HepG2 (cell line): ENCODE results near the gene MAD2L2. TPM values are rescaled to one million over a fixed set of nuclear protein-coding genes. Genes with fewer than 3 reads are reported as not detected.
"Not testable (repeated sequence)": the region's sequence is repeated elsewhere in the genome, so short reads cannot be mapped to it uniquely, and the experiment has no call there.

Experiments used
- ATAC-seq: fragments of 200-7000 bp; cut with Tn5 transposase; 3 replicates; pipeline ENCODE4 v1.9.1; 2020; ENCODE audit warnings: mild to moderate bottlenecking, moderate library complexity
- BruUV-seq: library from RNA; stranded (reverse); fragments of 400-500 nt; replicated peaks from 2 replicates; lab custom pipeline; 2021; lab: Mats Ljungman, UMichigan
- CTCF ChIA-PET: fragments of 300-600 bp; formaldehyde crosslinking; extraction: SDS; loops from one replicate; lab custom pipeline; 2021; ENCODE audit warnings: low total read pairs, inconsistent platforms, low intra/inter-chr PET ratio; lab: Yijun Ruan, JAX
- POLR2A ChIA-PET: fragments of 350-600 bp; sonication (Branson Sonifier 250); formaldehyde crosslinking; loops from one replicate; lab custom pipeline; 2020; ENCODE audit warnings: antibody characterized with exemption, inconsistent platforms; lab: Yijun Ruan, JAX
- DNase-seq: peaks from one replicate; pipeline ENCODE4 v3.0.0-alpha.2; 2015; ENCODE audit warnings: low spot score
- FAIRE-seq: peaks from 3 replicates; lab custom pipeline; 2011; peaks lifted over from hg19 to GRCh38; lab: Jason Lieb, UNC
- H2AFZ ChIP-seq: one replicate; pipeline ENCODE4 v1.6.1; 2011; ENCODE audit warnings: low read length, inconsistent platforms
- H3K27ac ChIP-seq: fragments of 300-600 bp; 3 replicates; pipeline ENCODE4 v1.8.0; 2011; ENCODE audit warnings: mixed run types, mild to moderate bottlenecking, mixed read lengths, low read length, inconsistent platforms; ENCODE audit not compliant: insufficient read depth; ENCODE audit errors: extremely low read length
- H3K27me3 ChIP-seq, 2 experiments: fragments of 200-600 bp in 1 of 2; 2 replicates in 1 of 2; 3 replicates in 1 of 2; pipeline versions ENCODE4 v1.6.0 to v1.8.0; 2011; ENCODE audit warnings: low read length in 2 of 2, mild to moderate bottlenecking in 2 of 2, moderate library complexity in 2 of 2, inconsistent platforms in 1 of 2; ENCODE audit not compliant: insufficient read depth in 2 of 2, control insufficient read depth in 1 of 2
- H3K36me3 ChIP-seq, 2 experiments: fragments of 200-600 bp in 1 of 2; replicated peaks in 1 of 2; 2 replicates in 1 of 2; 3 replicates in 1 of 2; pipeline versions ENCODE4 v1.5.1 to v1.8.0; 2011; ENCODE audit warnings: low read length in 2 of 2, inconsistent platforms in 1 of 2; ENCODE audit not compliant: insufficient read depth in 2 of 2, control insufficient read depth in 1 of 2
- H3K4me1 ChIP-seq: 2 replicates; pipeline ENCODE4 v1.5.1; 2012; ENCODE audit warnings: low read length, inconsistent platforms; ENCODE audit not compliant: insufficient read depth
- H3K4me2 ChIP-seq: 2 replicates; pipeline ENCODE4 v1.6.0; 2011; ENCODE audit warnings: low read depth, low read length, inconsistent platforms
- H3K4me3 ChIP-seq, 3 experiments: fragments of 200-600 bp in 1 of 3; sonication (generic), shearing (Covaris generic) in 1 of 3; replicated peaks in 1 of 3; 2 replicates each; pipeline ENCODE4 v1.5.1; 2011 to 2016; ENCODE audit warnings: low read length in 3 of 3, inconsistent platforms in 2 of 3, low read depth in 2 of 3, mild to moderate bottlenecking in 2 of 3, control low read depth in 1 of 3, mixed read lengths in 1 of 3; ENCODE audit not compliant: insufficient read depth in 1 of 3
- H3K79me2 ChIP-seq: one replicate; pipeline ENCODE4 v1.6.1; 2011; ENCODE audit warnings: low read length, inconsistent platforms; ENCODE audit not compliant: insufficient read depth
- H3K9ac ChIP-seq: 2 replicates; pipeline ENCODE4 v1.6.0; 2011; ENCODE audit warnings: mild to moderate bottlenecking, low read depth, low read length, inconsistent platforms; ENCODE audit not compliant: insufficient read depth
- H3K9me3 ChIP-seq: 2 replicates; pipeline ENCODE4 v1.5.1; 2012; ENCODE audit warnings: mild to moderate bottlenecking, low read length
- H4K20me1 ChIP-seq: 2 replicates; pipeline ENCODE4 v1.6.0; 2011; ENCODE audit warnings: inconsistent platforms, mild to moderate bottlenecking, low read length, moderate library complexity; ENCODE audit not compliant: insufficient read depth
- KDM1A ChIP-seq: IDR thresholded peaks from 2 replicates; pipeline ENCODE4 v1.6.1; 2016; ENCODE audit warnings: missing compliant biosample characterization
- MYNN ChIP-seq: sonication (generic); formaldehyde crosslinking; IDR thresholded peaks from 2 replicates; pipeline ENCODE4 v1.4.0; 2020; ENCODE audit warnings: mild to moderate bottlenecking, low read depth, missing genetic modification reagents
- POLR2A ChIP-seq, 2 experiments: IDR thresholded peaks; 2 replicates each; pipeline ENCODE4 v1.6.1; 2011; ENCODE audit warnings: low read depth in 2 of 2, low read length in 2 of 2, mild to moderate bottlenecking in 1 of 2, moderate library complexity in 1 of 2; ENCODE audit not compliant: insufficient read depth in 1 of 2
- POLR2G ChIP-seq: fragments of 200-400 bp; formaldehyde crosslinking; IDR thresholded peaks from 2 replicates; pipeline ENCODE4 v1.6.1; 2018; ENCODE audit warnings: mild to moderate bottlenecking, low read depth, low read length, moderate library complexity
- RAD21 ChIP-seq: fragments of 450-650 bp; formaldehyde crosslinking; IDR thresholded peaks from 2 replicates; pipeline ENCODE4 v1.5.0; 2020; ENCODE audit warnings: mild to moderate bottlenecking
- SMC3 ChIP-seq: IDR thresholded peaks from 2 replicates; pipeline ENCODE4 v1.6.1; 2011; ENCODE audit warnings: low read length, improper control_type of control experiment
- STAG1 ChIP-seq: sonication (generic); formaldehyde crosslinking; IDR thresholded peaks from 2 replicates; pipeline ENCODE4 v1.4.0; 2020; ENCODE audit warnings: missing genetic modification reagents
- TSC22D2 ChIP-seq: sonication (generic); formaldehyde crosslinking; IDR thresholded peaks from 2 replicates; pipeline ENCODE4 v1.5.1; 2020; ENCODE audit warnings: missing genetic modification reagents, mild to moderate bottlenecking, borderline replicate concordance
- ZFY ChIP-seq: sonication (generic); formaldehyde crosslinking; IDR thresholded peaks from 2 replicates; pipeline ENCODE4 v1.4.0; 2020; ENCODE audit warnings: missing genetic modification reagents
- ZKSCAN1 ChIP-seq: fragments of 150-350 bp; IDR thresholded peaks from 2 replicates; pipeline ENCODE4 v1.6.1; 2014; ENCODE audit warnings: low read length
- ZNF629 ChIP-seq: sonication (generic); formaldehyde crosslinking; conservative IDR thresholded peaks from 2 replicates; pipeline ENCODE4 v1.5.0; 2020; ENCODE audit warnings: missing genetic modification reagents
- ZNF746 ChIP-seq: sonication (generic); formaldehyde crosslinking; IDR thresholded peaks from 2 replicates; pipeline ENCODE4 v1.8.0; 2022; ENCODE audit warnings: mild to moderate bottlenecking, missing genetic modification reagents
- WGBS: methylation state at CpG from one replicate; pipeline ENCODE4 v1.1.6; 2017; ENCODE audit warnings: low lambda C conversion rate; 5-methylcytosine and 5-hydroxymethylcytosine counted together
- in situ Hi-C: cut with HindIII; loops from 2 replicates; pipeline ENCODE4 v1.10.0; 2017; ENCODE audit warnings: low pct_unique_long_range_greater_than_20kb; ENCODE audit not compliant: extremely low pct_ligation_motif_present
- intact Hi-C: fragments of 100-400 bp; cut with micrococcal nuclease; formaldehyde crosslinking; loops from one replicate; pipeline ENCODE4 v1.10.0; 2022; ENCODE audit not compliant: unreplicated experiment
- polyA plus RNA-seq, 8 experiments: library from polyadenylated mRNA; depleted of rRNA in 3 of 8; stranded (reverse) in 7 of 8; unstranded in 1 of 8; fragments of >200 nt; fragmentation: Illumina TruSeq in 4 of 8; extraction: Trizol in 4 of 8; gene quantifications; 2 replicates each; pipeline versions ENCODE4 v1.2.1 to v1.2.3, GENCODE V29; 2011 to 2016; ENCODE audit warnings: low read depth in 4 of 8, missing spikeins in 1 of 8, mixed read lengths in 1 of 8; ENCODE audit not compliant: insufficient read depth in 1 of 8
- total RNA-seq, 5 experiments: library from RNA; depleted of rRNA; stranded (reverse); fragments of >200 nt; fragmentation: Illumina TruSeq; extraction: Trizol; gene quantifications; 2 replicates each; pipeline ENCODE4 v1.2.3, GENCODE V29; 2016; ENCODE audit warnings: low read depth in 1 of 5
- TF ChIP-seq, protein P1 (sequence below): sonication (generic); formaldehyde crosslinking; IDR thresholded peaks from 2 replicates; pipeline ENCODE4 v1.4.0; 2020; ENCODE audit warnings: missing genetic modification reagents

Gene MAD2L2
- total and polyA plus RNA-seq, 2 of the 13 experiments (the other 11 are each of a cell fraction or from before 2014, with no cell fraction given), result 51.8 to 53.8 TPM

- no peak overlapping the region for H2AFZ ChIP-seq
- BruUV-seq, result no TSS peak
- H3K79me2 ChIP-seq, result no peaks in the 10 kb centered on the region
- no peak overlapping the region for H3K4me2 ChIP-seq
- no peaks in the 10 kb centered on the region for H3K36me3 ChIP-seq
- no peaks in the 10 kb centered on the region for H3K9me3 ChIP-seq
- H3K27ac ChIP-seq, result no peak overlapping the region
- TF ChIP-seq POLR2G (0 out of 2 replicates have a peak, but pooled peaks have one; percentile 7), MYNN (CRISPR knock-in tag) (no peak), ZKSCAN1 (0 out of 2 replicates have a peak, but pooled peaks have one; percentile 48)
- FAIRE-seq (no peak), ATAC-seq (no peak), DNase-seq (no peak)
- CTCF ChIA-PET, result interaction anchor here (1.2 kb wide), 1 partner anchor 606 kb away, joined by 3 read pairs; no protein-coding TSS in a partner anchor
- peaks cover 11% of the 10 kb centered on the region; the same call in 1 of the 2 replicates for H4K20me1 ChIP-seq
- POLR2A ChIA-PET, result no interaction called here
- no peak overlapping the region for H3K9ac ChIP-seq
- H3K27me3 ChIP-seq, result peaks cover 0 to 2% of the 10 kb centered on the region in 2 experiments; a peak in 1 of 5 replicates
- H3K4me3 ChIP-seq, result no peak overlapping the region
- in situ Hi-C loops, result loop anchor here (5.0 to 25.0 kb wide), 3 partner anchors 301 to 606 kb away; partner anchors contain the start of gene MASP2
- intact Hi-C loops, result no loop called here
- peaks cover 22% of the 10 kb centered on the region for H3K4me1 ChIP-seq
- WGBS, result 92% methylated on average over 5 of the region's 5 CpGs
Observed at GRCh38 chr1:11643782-11644181, 37.2 kb downstream of the MAD2L2 start.

DNA sequence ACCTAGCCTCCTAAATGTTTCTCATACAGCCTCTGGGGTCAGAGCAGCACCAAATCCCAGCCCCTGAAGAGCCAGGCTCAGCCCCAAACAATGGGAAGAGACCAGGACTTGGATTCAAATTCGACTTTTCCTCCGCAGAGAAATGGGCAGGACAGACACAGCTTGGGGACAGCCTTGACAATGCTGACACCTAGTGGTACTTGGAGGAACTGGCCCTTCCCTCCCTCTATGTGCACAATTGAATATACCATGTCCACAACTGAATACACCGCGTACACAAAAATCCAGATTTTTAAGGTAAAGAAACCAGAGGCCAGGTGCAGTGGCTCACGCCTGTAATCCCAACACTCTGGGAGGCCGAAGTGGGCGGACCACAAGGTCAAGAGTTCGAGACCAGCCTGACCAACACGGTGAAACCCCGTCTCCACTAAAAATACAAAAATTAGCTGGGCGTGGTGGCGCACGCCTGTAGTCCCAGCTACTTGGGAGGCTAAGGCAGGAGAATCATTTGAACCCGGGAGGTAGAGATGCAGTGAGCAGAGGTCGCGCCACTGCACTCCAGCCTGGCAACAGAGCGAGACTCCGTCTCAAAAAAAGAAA is 38.4 kb downstream of the MAD2L2 start:
- not testable (repeated sequence) for H3K79me2 ChIP-seq, H3K9me3 ChIP-seq, H3K27me3 ChIP-seq, H3K4me1 ChIP-seq, H2AFZ ChIP-seq, H3K27ac ChIP-seq, BruUV-seq, H3K4me3 ChIP-seq, H3K4me2 ChIP-seq, H3K36me3 ChIP-seq, H3K9ac ChIP-seq
- peak; percentile 44 for DNase-seq
- intact Hi-C loops (loop anchor here (1.0 kb wide), 1 partner anchor 305 kb away; no protein-coding TSS in a partner anchor), in situ Hi-C loops (loop anchor here (5.0 to 25.0 kb wide), 3 partner anchors 300 to 605 kb away; partner anchors contain the start of gene MASP2)
- ChIA-PET CTCF (interaction anchor here (1.1 to 2.0 kb wide), 5 partner anchors 77 to 605 kb away, joined by 3 to 19 read pairs (median 6); partner anchors contain the start of gene DISP3), POLR2A (interaction anchor here (0.7 kb wide), 1 partner anchor 11 kb away, joined by 4 read pairs; no protein-coding TSS in a partner anchor)
- 64% methylated on average over 18 of the region's 18 CpGs for WGBS
- H4K20me1 ChIP-seq, result peaks cover 16% of the 10 kb centered on the region; the same call in 1 of the 2 replicates
- peak; percentile 92 for FAIRE-seq
- peak; percentile 71 for ATAC-seq
- TF ChIP-seq KDM1A (CRISPR knock-in tag) (0 out of 2 replicates have a peak, but pooled peaks have one; percentile 23), ZFY (CRISPR knock-in tag) (peak; percentile 22; the same call in 1 of the 2 replicates), ZNF746 (CRISPR knock-in tag) (0 out of 2 replicates have a peak, but pooled peaks have one; percentile 28), STAG1 (peak; percentile 94), TSC22D2 (CRISPR knock-in tag) (0 out of 2 replicates have a peak, but pooled peaks have one; percentile 46), ZNF629 (CRISPR knock-in tag) (peak; percentile 63), SMC3 (peak; percentile 79), RAD21 (CRISPR knock-in tag) (peak; percentile 89), POLR2A (IDR thresholded peaks at IDR 0.05; ENCODE audit: insufficient read depth in 1 of 2, low read depth in 2 of 2, low read length in 2 of 2) (0 out of 4 replicates have a peak, but pooled peaks of 1 of the 2 experiments have one; percentile 2)
- TF ChIP-seq, protein P1, sequence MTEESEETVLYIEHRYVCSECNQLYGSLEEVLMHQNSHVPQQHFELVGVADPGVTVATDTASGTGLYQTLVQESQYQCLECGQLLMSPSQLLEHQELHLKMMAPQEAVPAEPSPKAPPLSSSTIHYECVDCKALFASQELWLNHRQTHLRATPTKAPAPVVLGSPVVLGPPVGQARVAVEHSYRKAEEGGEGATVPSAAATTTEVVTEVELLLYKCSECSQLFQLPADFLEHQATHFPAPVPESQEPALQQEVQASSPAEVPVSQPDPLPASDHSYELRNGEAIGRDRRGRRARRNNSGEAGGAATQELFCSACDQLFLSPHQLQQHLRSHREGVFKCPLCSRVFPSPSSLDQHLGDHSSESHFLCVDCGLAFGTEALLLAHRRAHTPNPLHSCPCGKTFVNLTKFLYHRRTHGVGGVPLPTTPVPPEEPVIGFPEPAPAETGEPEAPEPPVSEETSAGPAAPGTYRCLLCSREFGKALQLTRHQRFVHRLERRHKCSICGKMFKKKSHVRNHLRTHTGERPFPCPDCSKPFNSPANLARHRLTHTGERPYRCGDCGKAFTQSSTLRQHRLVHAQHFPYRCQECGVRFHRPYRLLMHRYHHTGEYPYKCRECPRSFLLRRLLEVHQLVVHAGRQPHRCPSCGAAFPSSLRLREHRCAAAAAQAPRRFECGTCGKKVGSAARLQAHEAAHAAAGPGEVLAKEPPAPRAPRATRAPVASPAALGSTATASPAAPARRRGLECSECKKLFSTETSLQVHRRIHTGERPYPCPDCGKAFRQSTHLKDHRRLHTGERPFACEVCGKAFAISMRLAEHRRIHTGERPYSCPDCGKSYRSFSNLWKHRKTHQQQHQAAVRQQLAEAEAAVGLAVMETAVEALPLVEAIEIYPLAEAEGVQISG (CRISPR knock-in tag), result 0 out of 2 replicates have a peak, but pooled peaks have one; percentile 27
